ENCODE measurements around the gene IDI2.

Gene IDI2

DNA sequence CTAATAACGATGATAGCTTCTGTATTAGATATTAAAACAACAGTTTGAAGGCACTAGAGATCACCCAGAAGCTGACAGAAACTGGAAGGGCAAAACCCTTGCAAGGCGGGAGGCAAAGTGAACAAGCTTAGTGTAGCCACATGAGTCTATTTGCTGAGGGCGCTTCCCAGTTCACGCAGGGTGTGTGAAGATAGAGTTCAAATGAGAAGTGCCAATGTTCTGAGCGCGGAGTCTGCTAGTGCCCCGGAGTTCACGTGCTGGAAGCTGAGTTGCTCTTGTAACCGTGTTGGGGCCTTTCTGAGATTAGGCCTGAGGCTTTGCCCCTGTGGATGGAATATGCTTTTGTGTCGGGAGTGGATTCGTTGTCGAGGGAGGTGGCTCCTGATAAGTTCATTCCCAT, 54.0 kb downstream of the IDI2 start:
- DNase-seq (ENCODE audit: insufficient read length, low spot score) (no peak), FAIRE-seq (no peak)
- TF ChIP-seq POLR2A (IDR thresholded peaks at IDR 0.05; ENCODE audit: low read depth, low read length): no peak

DNA sequence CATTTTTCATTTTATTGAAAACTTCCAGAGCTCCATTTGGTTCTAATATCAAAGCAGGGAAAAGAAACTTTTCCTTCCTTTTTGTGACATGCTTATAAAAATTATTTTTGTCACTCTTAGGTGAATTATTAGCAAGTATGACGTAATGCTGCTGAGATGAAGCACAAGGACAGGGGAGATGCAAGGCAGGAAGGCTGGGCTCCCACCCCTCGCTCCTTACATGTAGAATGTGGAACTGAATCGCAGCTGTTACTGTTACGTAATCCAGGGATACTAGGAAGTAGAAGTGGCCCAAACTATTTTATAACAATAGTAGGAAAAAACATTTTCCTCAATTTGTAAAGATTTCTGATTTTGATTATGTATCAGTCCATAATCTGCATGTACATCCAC, 54.5 kb downstream of the IDI2 start:
- no peak for DNase-seq (ENCODE audit: insufficient read length, low spot score)
- FAIRE-seq: no peak
- no peak for TF ChIP-seq POLR2A (IDR thresholded peaks at IDR 0.05; ENCODE audit: low read depth, low read length)

DNA sequence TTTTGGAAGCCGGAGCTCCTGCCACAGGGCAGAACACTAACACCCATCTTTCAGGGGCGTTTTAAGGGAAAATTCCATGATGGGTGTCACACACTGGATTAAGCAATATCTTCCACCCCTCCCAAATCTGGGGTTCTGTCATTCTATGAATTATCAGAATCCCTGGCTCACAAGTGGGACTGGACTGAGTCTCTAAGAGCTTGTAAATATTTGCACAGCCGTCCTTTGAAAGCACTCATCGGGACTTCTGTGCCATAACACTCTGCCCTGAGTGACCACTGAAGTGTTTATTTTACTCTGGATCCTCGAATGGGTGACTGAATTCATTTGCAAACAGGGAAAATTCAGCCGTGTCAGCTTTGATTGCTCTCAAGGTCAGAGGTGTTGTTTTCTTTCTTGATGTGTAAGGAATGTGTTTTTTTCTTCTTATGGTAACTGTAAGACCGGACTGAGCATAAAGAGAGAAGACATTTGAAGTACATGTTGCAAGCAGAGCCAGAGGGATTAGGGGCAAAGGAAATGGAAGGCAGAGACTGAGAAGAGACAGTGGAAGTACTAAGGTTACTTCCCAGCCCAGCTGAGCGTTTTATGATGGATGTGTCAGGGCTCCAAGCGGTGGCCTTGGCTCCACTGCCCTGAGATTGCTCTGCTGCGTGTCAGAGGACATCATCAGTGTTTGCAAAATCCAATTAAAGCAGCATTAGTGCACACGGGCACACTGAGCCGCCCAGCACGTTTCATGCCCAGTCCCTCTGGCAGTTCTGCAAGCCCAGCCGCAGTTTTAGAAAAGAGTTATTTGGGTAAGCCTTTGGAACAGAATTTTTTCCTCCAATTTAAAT, 55.1 kb downstream of the IDI2 start:
- FAIRE-seq (no peak), DNase-seq (ENCODE audit: insufficient read length, low spot score) (no peak)
- no peak for TF ChIP-seq POLR2A (IDR thresholded peaks at IDR 0.05; ENCODE audit: low read depth, low read length)

DNA sequence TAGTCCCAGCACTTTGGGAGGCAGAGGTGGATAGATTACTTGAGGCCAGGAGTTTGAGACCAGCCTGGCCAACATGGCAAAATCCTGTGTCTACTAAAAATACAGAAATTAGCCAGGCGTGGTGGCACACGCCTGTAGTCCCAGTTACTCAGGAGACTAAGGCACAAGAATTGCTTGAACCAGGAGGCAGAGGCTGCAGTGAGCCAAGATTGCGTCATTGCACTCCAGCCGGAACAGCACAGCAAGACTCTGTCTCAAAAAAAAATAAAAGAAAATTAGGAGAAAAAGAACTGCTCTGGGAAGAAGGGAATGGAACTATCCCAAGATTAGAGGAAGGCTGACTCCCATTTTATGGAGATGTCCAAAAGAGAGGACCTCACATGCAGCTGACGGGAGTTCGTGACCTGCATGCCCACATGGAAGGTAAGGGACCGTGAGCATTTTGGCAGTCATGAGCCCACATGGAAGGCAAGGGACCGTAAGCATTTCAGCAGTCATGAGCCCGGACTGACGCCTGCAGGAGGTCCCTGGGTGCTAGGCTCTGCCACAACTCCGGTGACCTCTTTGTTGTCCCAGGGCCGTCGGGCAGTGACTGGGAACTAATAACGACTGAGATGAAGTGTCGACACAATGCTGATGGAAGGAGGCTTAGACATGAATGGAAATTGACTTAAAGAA, 56.0 kb downstream of the IDI2 start:
- no peak for TF ChIP-seq POLR2A (IDR thresholded peaks at IDR 0.05; ENCODE audit: low read depth, low read length)
- FAIRE-seq (no peak), DNase-seq (ENCODE audit: insufficient read length, low spot score) (no peak)
